ENCODE data around the gene DDAH1. TPM values are rescaled to one million over a fixed set of nuclear protein-coding genes. Genes with fewer than 3 reads are reported as not detected.

DDAH1 gene
- total and polyA plus RNA-seq, 2 of the 4 experiments (the other 2 are of a cell fraction): 78.0 to 94.5 TPM

- TF ChIP-seq MAFK (IDR thresholded peaks at IDR 0.05; ENCODE audit: low read depth, low read length) (no peak), NFE2L2 (IDR thresholded peaks at IDR 0.05; ENCODE audit: low read depth, low read length) (no peak)
- TF ChIP-seq, protein P1, sequence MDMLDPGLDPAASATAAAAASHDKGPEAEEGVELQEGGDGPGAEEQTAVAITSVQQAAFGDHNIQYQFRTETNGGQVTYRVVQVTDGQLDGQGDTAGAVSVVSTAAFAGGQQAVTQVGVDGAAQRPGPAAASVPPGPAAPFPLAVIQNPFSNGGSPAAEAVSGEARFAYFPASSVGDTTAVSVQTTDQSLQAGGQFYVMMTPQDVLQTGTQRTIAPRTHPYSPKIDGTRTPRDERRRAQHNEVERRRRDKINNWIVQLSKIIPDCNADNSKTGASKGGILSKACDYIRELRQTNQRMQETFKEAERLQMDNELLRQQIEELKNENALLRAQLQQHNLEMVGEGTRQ (IDR thresholded peaks at IDR 0.05; ENCODE audit: low read depth, low read length): no peak
Observed at GRCh38 chr1:85454214-85454613, 10.7 kb downstream of the DDAH1 start (continued).

- ATAC-seq (ENCODE audit: low read depth) (peak; percentile 12; the same call in 1 of the 2 replicates), DNase-seq (no peak)
- H3K4ac ChIP-seq (ENCODE audit: low read depth, low read length): no peak overlapping the region
- no TSS peak for BruUV-seq (replicated peaks)
- TF ChIP-seq CHD1 (IDR thresholded peaks at IDR 0.05; ENCODE audit: low read depth, low read length) (no peak), FOS (IDR thresholded peaks at IDR 0.05; ENCODE audit: low read depth, low read length) (no peak)
- TF ChIP-seq, protein P2, sequence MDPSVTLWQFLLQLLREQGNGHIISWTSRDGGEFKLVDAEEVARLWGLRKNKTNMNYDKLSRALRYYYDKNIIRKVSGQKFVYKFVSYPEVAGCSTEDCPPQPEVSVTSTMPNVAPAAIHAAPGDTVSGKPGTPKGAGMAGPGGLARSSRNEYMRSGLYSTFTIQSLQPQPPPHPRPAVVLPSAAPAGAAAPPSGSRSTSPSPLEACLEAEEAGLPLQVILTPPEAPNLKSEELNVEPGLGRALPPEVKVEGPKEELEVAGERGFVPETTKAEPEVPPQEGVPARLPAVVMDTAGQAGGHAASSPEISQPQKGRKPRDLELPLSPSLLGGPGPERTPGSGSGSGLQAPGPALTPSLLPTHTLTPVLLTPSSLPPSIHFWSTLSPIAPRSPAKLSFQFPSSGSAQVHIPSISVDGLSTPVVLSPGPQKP (IDR thresholded peaks at IDR 0.05; ENCODE audit: borderline replicate concordance, low read depth, low read length): no peak
- H4K5ac ChIP-seq (ENCODE audit: low read depth, low read length): no peak overlapping the region
- H3K27ac ChIP-seq (ENCODE audit: insufficient read depth, low read length): no peak overlapping the region
- H3K4me1 ChIP-seq (ENCODE audit: control insufficient read depth, insufficient read depth, low read length): peaks cover 9% of the 10 kb centered on the region
- no CpG with 5 or more reads among the region's 2 CpGs for WGBS, 2 experiments (ENCODE audit: extremely low coverage in 2 of 2, insufficient read length in 1 of 2)
- H2BK20ac ChIP-seq (ENCODE audit: low read depth, low read length): no peak overlapping the region
- H3K56ac ChIP-seq (ENCODE audit: extremely low read depth, insufficient read depth, low read length): no peak overlapping the region
- peak overlapping the region; percentile 40 for H3K14ac ChIP-seq (replicated peaks; ENCODE audit: low read depth, low read length)
- H4K20me1 ChIP-seq (ENCODE audit: insufficient read depth, low read length): peaks cover 24% of the 10 kb centered on the region; the same call in 1 of the 2 replicates
- H2BK15ac ChIP-seq (ENCODE audit: low read depth, low read length): no peak overlapping the region
- peaks cover 63 to 84% of the 10 kb centered on the region in 2 experiments for H3K79me1 ChIP-seq (ENCODE audit: low read depth in 1 of 2, low read length in 2 of 2)
- H3K4me3 ChIP-seq (ENCODE audit: insufficient read depth, low read depth, low read length): no peak overlapping the region
- CTCF ChIA-PET: no interaction called here
- 0 out of 4 replicates have a peak overlapping the region, but pooled peaks of 1 of the 2 experiments have one; percentile 22 for H4K8ac ChIP-seq (ENCODE audit: low read depth in 2 of 2, low read length in 2 of 2)
- POLR2A ChIA-PET (ENCODE audit: unreplicated experiment): no interaction called here
- peak overlapping the region; percentile 50; the same call in 1 of the 2 replicates for H2AK5ac ChIP-seq (ENCODE audit: low read depth, low read length)
- H4K91ac ChIP-seq (ENCODE audit: insufficient read depth, low read depth, low read length): no peak overlapping the region
- H2BK120ac ChIP-seq (ENCODE audit: low read depth, low read length): no peak overlapping the region
- no peak overlapping the region for H2AK9ac ChIP-seq (replicated peaks; ENCODE audit: low read depth, low read length, poor library complexity)
- no peak overlapping the region for H3K18ac ChIP-seq (ENCODE audit: low read depth, low read length)
- in situ Hi-C loops (cut with MboI; ENCODE audit: low sequenced_read_pairs) (no loop called here), dilution Hi-C loops (cut with HindIII; ENCODE audit: low sequenced_read_pairs, unreplicated experiment) (no loop called here), intact Hi-C loops (cut with micrococcal nuclease) (no loop called here)
- H2AFZ ChIP-seq (replicated peaks; ENCODE audit: low read length, poor library complexity): no peak overlapping the region
- H3K4me2 ChIP-seq (ENCODE audit: low read depth, low read length): peak overlapping the region; percentile 44; the same call in 1 of the 2 replicates
- no peak overlapping the region for H3K9ac ChIP-seq (ENCODE audit: low read depth, low read length)
- H3K36me3 ChIP-seq (ENCODE audit: control insufficient read depth, insufficient read depth, low read length): peaks cover 3% of the 10 kb centered on the region
- peak overlapping the region; percentile 24 for H2BK5ac ChIP-seq (ENCODE audit: low read depth, low read length, poor library complexity, severe bottlenecking)
- H3K27me3 ChIP-seq (ENCODE audit: control insufficient read depth, insufficient read depth, low read length): no peaks in the 10 kb centered on the region
- peaks cover 16% of the 10 kb centered on the region for H3K9me1 ChIP-seq (ENCODE audit: insufficient read depth, low read length)
- no peaks in the 10 kb centered on the region for H3K9me3 ChIP-seq (ENCODE audit: control insufficient read depth, insufficient read depth, low read length)
- H3K23ac ChIP-seq (ENCODE audit: low read depth, low read length): no peak overlapping the region
Observed at GRCh38 chr1:85453640-85454194, 11.2 kb downstream of the DDAH1 start.
